HUDEP-2 (cell line): Measurements from ENCODE around the gene DOCK1.
A peak's percentile ranks its signal among the peaks of the same experiment; 100 is the strongest.

ENCODE experiments used
- DNase-seq, 76 experiments: peaks; one replicate each; lab custom pipeline; 2025; ENCODE audit not compliant: unreplicated experiment in 76 of 76; lab: John Stamatoyannopoulos, UW

DOCK1 gene

DNA sequence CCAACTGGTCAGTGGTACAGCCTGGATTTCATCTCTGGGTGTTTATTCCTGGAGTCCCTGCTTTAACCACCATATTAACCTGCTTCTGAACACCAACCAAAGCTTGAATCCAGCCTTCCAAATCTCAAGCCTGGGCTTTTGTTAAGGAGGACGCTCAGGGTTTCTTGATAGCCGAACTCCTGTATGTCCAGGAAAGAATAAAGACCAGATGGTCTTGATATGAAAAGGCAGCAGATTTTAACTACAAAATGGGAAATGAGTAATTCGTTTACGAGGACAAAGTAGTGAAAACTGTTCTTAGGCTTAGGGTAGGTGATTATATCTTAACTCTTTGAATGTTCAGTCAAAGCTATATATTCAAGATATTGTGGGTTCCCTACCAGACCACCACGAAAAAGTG is 420.3 kb downstream of the DOCK1 start:
- no peak for DNase-seq

DNA sequence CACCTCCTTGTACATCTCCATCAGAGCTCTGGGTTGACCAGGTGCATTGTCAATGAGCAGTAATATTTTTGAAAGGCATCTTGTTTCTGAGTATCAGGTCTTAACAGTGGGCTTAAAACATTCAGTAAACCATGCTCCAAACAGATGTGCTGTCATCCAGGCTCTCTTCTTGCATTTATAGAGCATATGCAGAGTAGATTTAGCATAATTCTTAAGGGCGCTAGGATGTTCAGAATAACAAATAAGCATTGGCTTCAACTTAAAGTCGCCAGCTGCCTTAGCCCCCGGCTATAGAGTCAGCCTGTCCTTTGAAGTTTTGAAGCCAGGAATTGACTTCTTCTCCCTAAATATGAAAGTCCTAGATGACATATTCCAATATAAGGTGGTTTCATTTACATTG is 421.7 kb downstream of the DOCK1 start:
- DNase-seq: no peak

DNA sequence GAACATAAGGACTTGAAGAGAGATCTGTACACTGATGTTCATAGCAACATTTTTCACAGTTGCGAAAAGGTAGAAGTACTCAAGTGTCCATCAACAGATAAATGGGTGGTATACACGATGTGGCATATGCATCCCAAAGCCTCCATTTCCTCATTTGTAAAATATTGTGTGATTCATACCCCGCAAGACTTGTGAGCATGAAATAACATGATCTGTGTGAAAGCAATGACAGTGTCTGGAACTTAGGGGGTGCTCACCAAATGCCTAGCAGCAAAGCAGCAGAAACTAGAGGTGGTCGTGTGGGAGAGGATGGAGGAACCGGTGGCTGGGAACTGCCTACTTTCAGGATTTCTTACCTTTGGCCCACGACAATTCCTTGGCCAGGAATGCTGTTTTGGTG is 426.5 kb downstream of the DOCK1 start:
- DNase-seq: no peak

DNA sequence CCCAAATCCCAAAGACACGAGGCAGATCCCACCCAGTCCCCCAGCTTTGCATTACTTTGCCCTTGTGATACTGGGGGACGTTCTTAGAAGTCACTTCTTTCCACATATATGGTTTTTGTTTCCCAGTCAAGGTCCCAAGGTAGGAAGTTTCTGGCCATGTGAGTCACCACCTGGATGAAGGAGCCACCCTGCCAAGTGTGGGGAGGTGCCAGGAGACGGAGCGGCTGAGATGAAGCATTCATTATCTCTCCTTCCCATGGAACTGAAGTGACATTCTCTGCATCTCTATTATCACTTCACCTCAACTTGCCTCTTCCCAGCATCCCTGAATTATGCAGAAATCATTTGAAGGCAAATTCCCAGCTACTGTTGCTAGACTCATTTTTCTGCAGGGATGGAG is 427.4 kb downstream of the DOCK1 start:
- no peak for DNase-seq

DNA sequence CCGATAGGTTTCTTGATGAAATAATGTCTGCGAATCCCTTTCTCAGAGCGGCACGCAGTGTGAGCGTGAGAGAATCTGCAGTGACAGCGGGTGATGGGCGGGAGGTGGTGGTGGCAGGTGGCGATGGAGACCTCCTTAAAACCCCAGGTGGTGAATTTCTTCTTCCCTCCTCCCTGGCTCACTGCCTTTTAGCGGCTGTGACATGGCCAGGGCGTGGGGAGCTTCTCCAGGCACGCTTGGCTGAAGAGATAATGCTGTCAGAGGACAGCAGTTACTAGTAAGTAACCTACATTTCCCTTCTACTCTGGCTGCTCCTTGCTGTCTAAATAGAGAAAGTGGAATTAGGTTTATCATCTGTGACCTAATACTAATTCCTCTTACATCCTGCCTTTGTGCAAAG is 432.6 kb downstream of the DOCK1 start:
- no peak for DNase-seq

DNA sequence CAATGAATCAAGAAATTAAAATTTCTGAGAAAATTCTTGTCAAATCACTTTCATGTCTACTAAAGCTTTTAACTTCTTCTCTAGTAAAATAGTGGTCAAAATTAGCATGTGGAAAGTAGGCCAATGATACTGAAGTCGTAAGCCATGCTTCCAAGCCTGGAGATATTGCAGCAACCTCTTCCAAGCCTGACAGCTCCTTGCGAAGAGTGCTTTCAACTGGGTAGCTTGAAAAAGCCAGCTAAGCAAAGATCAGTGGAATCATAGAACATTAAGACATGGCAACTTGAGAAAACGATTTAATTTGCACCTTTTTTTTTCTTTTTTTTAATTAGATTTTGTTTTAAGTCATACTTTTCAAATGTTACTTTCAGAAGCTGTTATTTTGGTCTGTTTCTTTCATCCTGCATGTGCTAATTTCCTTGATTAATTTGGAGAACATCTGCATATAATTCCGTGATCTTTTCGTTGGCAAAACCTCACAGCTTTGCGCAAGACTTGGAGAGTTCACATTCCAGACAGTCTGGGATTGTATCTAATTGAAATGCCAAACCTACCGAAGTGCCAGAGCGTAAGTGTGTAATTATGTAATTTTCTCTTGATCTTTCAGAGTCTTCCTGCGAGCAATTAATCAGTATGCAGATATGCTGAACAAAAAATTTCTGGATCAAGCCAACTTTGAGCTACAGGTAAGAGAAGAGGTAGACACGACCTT is 433.3 kb downstream of the DOCK1 start:
- no peak for DNase-seq

DNA sequence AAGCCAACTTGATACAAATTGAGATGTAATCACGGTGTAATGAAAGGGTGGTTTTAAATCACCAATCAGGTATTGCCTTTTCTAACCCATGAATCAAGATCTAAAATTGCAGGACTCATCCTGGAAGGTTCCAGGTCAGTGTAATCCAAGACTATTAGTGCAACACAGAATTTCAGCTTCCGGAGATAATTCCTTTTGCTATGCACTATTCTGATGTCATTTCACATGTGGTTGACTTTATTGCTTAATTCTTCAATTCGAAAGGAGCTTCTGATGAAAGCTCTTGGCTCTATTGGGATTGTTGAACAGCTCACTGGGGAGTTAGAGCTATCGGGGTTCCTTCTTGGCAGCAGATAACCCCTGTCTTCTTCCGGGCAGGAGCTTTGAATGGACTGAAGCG is 438.6 kb downstream of the DOCK1 start:
- DNase-seq: no peak

DNA sequence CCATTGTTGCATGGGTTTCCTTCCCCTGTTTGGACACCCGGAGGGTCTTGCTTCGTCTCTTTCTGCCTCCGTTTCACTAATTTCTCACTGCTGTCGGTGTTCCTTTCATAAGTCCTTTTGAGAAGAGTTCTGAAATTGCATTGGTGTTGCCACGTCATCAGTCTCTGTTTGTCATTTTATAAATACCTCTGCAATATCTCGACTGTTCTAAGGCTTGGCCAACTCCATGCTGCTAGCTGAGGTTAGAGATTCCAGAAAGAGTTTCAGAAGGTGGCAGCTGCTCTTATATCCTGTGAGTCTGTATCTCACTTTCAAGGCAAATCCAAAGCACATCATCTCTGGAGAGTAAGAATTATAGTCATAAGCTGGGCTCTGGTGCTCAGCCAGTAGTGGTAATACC is 439.1 kb downstream of the DOCK1 start:
- DNase-seq: no peak

DNA sequence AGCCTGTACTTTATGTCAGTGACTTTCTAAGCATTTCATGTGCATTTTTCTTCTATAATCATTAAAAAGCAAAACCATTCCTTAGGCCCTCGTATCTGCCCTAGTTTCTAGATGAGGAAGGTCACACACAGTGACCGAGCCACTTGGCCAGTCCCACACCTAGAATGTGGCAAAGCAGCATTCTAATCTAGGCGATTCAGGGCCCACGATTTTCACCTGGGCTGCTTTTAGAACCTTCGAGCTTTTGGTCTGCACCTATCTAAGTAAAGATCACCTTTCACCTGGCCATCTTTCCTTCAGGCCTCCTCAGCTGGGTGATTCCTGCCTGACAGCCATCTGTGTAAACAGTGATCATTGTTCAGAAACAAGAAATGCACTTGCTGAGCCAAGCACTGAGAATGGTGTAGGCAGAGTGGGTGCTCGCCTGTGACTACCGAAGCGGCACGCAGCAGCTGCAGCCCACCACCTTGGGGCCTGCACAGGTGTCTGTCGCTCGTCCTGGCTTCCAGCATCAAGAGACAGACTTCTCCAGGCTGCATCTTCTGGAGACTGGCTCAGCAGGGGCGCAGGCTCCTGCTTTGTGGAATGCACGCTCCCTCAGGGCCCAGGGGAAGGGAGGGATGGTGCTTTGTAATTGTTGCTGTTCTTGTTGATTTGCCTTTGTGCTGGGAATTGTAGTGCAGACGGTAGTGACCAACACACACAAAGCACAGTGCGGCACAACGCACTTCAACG is 440.2 kb downstream of the DOCK1 start:
- DNase-seq: no peak

DNA sequence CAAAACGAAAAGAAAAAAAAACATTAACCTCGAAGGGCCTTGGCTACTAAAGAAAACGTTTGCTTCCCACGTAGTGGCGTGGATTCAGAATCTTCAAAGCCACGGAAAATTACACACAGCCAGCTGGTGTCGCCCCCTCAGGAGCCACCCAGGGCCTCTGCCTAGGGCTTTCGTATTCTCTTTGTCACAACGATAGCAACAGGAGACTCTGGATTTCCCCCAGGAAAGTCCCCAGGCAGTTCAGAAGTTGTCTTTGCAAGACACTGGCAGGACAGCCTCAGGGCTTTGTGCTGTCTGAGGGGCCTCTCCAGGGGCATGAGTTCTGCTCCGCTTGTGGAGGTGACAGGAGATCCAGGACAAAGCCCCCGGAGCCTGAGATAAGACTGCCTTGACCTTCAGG is 441.4 kb downstream of the DOCK1 start:
- no peak for DNase-seq

DNA sequence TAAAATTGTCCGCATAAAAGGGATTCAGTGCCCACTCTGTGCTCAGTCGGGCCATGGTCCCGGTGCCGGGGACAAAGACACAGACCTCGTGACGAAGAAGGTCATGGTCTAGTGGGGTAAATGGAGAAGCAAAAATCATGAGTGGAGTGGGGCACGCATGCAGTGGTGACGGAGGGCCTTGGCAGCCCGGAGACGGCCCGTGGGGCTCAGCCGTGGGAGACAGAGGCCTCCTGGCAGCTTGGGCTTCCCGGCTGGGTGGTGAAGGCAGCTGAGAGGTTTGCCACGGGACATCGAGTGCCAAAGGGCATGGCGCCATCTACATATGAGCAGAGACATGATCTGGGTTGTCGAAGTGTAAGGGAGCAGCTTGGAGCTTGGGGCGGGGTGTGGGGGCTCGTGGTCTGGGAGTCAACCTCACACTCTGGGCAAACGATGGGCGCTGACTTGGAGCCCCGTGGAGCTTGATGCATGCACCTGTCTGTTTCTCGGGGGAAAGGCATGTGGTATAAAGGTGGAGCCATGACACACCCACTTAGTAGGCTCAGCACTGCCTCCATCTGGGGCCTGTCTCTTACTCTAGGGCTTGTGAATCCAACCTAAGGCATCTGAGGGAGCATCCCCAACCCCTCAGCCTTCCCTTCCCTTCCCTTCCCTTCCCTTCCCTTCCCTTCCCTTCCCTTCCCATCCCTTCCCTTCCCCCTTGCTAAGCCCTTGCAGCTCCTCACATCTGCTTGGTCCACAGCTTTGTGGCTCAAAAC is 442.2 kb downstream of the DOCK1 start:
- DNase-seq: no peak

DNA sequence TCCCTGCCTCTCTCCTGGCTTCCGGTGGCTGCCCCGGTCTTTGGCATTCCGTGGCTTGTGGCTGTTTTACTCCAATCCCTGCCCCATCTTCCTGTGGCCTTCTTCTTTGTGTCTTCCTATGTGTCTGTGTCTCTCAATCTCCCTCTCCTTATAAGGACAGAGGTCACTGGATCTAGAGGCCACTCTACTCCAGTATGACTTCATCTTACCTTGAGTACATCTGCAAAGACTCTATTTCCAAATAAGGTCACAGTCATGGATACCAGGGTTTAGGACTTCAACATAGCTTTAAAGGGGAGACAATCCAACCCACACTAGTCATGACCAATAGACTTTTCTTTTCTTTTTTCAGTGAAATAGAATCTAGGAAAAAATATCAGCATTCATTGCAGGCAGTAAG is 444.5 kb downstream of the DOCK1 start:
- DNase-seq: no peak

DNA sequence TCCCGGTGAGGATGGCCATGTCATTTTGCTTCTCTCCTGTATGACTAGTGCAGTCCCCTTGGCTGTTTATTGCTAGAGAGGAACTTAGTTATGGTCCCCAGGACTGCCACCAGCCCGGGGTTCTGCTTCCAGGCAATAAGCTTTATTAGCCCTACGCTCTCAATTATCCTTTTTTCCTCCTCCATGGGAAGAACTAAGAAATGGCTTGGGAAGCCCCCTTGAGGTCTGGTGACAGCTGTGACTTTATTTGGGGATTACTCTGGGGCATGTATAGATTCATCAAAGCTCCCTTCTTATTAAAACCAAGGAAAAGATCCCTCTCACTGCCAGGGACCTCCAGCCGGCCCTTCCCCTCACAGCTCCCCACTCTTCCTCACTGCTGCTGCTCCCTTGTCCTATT is 446.3 kb downstream of the DOCK1 start:
- no peak for DNase-seq

DNA sequence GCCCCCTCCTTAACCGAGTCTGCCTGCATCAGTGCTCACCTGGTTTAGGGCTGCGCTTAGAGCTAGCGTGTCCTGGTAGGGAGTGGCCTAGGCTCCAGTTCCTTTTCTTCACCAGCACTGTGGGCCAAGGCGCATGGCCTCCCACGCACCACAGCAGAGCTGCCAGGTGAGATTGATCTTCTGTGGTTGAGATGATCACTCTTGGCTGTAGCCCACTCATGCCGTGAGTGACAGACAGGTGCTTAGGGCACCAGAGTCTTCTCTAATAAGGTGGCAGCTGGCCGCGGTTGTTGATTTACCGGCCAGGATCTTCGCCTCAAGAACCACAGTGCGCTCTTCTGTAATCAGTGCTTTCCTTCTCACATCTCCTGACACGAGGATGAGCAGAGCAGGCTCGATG is 448.3 kb downstream of the DOCK1 start:
- DNase-seq: no peak

DNA sequence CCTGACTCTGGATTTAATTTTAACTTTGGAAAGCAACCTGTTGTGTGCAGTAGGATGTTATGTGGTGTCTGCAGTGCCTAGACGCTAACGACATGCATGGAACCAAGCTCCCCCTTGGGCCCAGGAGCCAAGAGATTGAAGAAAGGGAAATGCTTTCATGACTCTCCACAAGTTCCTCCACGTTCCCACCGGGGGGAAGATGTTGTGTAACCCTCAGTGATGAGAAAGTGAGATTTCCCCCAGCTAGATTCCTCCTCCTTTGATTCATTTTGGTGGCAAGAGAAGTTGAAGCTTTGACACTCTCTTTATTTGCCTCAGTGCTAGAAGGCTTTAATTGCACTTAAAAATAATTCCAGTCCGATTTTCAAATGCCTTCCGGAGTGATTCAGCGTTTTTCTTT is 449.0 kb downstream of the DOCK1 start:
- no peak for DNase-seq

DNA sequence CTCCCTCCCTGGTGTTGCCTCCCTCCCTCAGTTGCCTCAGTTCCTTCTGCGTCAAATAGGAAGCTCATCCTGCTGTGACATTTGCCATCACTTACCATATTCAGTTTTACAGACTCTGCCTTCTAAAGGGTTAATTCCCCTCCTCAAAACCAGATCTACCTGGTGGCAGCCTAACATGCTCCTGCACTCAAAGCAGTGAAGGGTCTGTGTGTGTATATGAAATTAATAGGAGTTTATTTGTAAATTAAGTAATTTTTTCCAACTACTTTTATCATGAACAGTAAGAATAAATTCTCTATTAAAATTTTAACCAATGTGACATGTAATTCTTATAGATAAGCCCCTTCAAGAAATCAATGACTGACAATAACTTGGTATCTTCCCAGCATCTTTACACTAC is 449.8 kb downstream of the DOCK1 start:
- DNase-seq: peak in 2 of 76 experiments; percentile 0 to 5

DNA sequence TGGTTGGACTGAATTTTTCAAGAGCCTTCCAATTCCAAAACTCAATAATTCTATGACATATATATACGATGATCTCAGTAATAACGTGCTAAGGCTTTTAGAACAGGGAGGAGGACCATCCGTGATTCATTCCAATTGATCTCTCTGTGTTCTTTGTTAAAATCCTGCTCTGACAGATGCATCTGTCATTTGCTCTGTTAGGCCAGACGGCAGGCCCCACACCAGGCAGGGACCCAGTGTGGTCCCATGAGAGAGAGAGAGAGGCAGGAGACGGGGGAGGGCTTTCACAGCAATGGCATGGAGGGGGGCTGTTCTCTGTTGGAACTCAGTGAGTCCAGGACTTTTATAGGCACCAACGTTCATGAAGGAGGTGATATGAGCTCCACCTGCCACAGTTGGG is 451.1 kb downstream of the DOCK1 start:
- DNase-seq: no peak

DNA sequence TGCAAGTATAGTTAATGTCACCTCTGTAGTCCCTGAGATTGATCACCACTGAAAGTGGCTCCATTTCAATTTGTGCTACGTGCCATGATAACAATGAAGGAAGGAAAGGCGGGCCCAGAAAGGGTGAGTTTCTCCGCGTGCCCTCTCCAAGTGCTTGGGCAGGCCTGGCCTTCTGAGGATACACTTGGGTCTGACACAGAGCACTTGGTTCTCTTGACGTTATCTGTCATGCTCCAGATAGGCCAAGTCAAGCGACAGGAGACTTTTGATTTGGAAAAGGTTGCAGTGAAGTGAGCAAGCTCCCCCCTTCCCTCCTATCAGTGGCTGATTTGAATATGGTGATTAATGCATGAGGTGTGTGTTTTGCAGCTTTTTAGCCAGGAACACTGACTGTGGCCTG is 452.0 kb downstream of the DOCK1 start:
- DNase-seq: no peak

DNA sequence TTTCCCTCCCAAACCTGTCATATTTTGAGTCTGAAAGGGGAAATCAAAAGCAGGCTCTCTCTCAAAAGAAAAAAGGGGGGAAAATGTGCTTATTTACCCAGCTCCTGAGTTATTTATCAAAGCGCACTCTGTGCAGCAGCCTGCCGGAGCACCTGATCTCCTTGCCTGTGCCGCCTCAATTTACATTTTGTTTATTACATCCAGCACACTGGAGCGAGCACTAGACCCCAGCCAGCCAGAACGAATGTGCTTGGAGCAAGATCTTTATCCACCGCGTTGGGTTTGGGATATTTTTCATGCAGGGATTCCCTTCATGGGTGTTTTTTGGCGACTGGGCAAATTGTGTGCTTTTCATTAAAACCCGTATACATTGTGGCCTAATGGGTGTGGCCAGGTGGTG is 453.1 kb downstream of the DOCK1 start:
- DNase-seq: no peak

DNA sequence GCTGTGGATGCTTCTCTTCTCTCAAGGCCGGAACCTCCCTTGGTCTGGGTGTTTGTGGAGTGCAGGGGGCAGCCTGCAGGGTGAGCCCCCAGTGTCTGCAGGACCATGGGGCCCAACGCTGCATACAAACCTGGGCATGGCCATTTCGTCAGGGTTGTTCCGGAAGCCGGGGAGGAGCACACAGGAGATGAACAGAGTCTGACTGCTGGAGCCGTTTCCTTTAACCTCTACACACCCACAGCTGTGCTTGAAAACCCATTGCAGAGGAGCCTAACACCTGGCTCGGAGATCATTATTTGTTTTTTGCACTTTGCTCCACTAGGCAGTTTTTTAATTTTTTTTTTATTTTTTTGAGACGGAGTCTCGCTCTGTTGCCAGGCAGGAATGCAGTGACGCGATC is 458.8 kb downstream of the DOCK1 start:
- DNase-seq: no peak

DNA sequence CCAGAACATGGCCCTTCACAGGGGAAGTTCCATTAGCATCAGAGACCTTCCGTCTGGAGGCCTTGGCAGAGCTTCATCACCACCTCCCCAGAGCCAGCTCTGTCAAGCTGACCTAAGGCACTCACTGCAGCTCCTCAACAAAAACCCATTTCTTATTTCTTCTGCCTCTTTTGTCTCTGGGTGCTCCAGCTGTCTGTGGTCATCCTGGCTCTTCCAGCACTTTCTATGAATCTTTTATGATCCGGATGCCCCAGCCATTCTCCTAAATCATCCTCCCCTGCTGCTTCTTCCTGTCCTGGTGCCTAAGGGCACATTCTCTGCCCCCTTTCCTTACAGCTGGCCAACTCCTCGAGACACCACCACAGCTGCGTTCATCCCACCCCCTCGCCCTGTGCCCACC is 462.9 kb downstream of the DOCK1 start:
- no peak for DNase-seq

DNA sequence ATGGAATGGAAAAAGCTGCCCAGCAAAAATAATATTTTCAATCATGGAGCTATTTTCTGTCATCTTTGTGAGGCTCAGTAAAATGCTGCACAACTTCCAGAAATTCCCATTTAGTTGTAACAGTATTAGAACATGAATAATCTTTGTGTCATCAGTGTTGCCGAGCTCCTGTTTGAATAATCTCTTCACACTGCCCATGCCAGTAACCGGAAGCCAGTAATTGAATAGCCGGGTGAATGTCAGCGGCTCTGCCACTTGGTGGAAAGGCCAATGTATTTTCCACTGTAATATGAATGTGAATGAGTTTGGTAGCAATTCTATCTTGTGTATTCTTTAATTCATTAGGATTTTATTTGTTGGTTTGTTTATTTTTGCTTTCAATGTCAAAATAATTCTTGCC is 463.7 kb downstream of the DOCK1 start:
- no peak for DNase-seq
